Kidney epithelial cell (primary cell): ENCODE data around the gene CKAP5. TPM values are rescaled to one million over a fixed set of nuclear protein-coding genes. Genes with fewer than 3 reads are reported as not detected.

ENCODE experiments used
- DNase-seq: peaks from one replicate; pipeline ENCODE4 v3.0.0-alpha.2; 2010; ENCODE audit warnings: low read depth
- H3K27me3 ChIP-seq: 2 replicates; pipeline ENCODE4 v1.6.0; 2011; ENCODE audit warnings: low read length; ENCODE audit not compliant: control insufficient read depth, insufficient read depth
- H3K36me3 ChIP-seq: 2 replicates; pipeline ENCODE4 v1.5.1; 2011; ENCODE audit warnings: low read length; ENCODE audit not compliant: control insufficient read depth, insufficient read depth
- H3K4me3 ChIP-seq: 2 replicates; pipeline ENCODE4 v1.5.1; 2011; ENCODE audit warnings: low read depth, mild to moderate bottlenecking, control low read depth, low read length
- total RNA-seq: library from RNA; depleted of rRNA; stranded (reverse); fragments of >200 nt; gene quantifications from 2 replicates; pipeline ENCODE4 v1.2.3, GENCODE V29; 2015
- TF ChIP-seq, protein P1 (sequence below): IDR thresholded peaks from 2 replicates; pipeline ENCODE4 v1.5.1; 2011; ENCODE audit warnings: mild to moderate bottlenecking, moderate library complexity, low read length, control low read depth, inconsistent platforms; ENCODE audit not compliant: insufficient read depth, poor library complexity, severe bottlenecking

Gene CKAP5
- total RNA-seq, 1 donor from 2014 or later: 44.6 TPM

- H3K27me3 ChIP-seq: no peaks in the 10 kb centered on the region
- TF ChIP-seq, protein P1, sequence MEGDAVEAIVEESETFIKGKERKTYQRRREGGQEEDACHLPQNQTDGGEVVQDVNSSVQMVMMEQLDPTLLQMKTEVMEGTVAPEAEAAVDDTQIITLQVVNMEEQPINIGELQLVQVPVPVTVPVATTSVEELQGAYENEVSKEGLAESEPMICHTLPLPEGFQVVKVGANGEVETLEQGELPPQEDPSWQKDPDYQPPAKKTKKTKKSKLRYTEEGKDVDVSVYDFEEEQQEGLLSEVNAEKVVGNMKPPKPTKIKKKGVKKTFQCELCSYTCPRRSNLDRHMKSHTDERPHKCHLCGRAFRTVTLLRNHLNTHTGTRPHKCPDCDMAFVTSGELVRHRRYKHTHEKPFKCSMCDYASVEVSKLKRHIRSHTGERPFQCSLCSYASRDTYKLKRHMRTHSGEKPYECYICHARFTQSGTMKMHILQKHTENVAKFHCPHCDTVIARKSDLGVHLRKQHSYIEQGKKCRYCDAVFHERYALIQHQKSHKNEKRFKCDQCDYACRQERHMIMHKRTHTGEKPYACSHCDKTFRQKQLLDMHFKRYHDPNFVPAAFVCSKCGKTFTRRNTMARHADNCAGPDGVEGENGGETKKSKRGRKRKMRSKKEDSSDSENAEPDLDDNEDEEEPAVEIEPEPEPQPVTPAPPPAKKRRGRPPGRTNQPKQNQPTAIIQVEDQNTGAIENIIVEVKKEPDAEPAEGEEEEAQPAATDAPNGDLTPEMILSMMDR: no peak
- no peaks in the 10 kb centered on the region for H3K36me3 ChIP-seq
- no peak for DNase-seq
- H3K4me3 ChIP-seq: no peak overlapping the region
Observed at GRCh38 chr11:46832511-46833214, 13.4 kb downstream of the CKAP5 start.

DNA sequence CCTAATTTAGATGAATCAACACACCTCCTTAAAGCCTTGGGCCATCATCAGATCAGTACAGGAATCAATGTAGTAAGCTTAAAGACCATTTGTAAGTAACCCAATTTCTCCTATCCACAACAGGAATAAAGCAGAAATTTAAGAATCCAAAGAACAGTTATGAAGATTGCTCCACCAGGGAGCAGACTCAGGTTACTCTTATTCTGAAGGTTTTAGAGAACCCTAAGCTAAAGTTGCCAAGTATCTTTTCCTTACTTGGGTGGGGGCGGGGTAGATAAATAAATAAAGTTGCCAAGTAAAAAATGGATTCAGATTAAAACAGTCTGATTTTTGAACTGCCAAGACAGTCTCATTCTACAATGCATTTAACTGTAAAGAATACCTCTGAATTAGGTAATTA, 18.1 kb downstream of the CKAP5 start:
- TF ChIP-seq, protein P1: no peak
- Histone ChIP-seq H3K4me3 (no peak overlapping the region), H3K27me3 (no peaks in the 10 kb centered on the region), H3K36me3 (no peaks in the 10 kb centered on the region)
- DNase-seq: no peak

- TF ChIP-seq, protein P1: no peak
- no peaks in the 10 kb centered on the region for H3K36me3 ChIP-seq
- H3K4me3 ChIP-seq: peak overlapping the region; percentile 62
- peak; percentile 43 for DNase-seq
- H3K27me3 ChIP-seq: no peaks in the 10 kb centered on the region
Observed at GRCh38 chr11:46826310-46827044, 19.6 kb downstream of the CKAP5 start.

DNA sequence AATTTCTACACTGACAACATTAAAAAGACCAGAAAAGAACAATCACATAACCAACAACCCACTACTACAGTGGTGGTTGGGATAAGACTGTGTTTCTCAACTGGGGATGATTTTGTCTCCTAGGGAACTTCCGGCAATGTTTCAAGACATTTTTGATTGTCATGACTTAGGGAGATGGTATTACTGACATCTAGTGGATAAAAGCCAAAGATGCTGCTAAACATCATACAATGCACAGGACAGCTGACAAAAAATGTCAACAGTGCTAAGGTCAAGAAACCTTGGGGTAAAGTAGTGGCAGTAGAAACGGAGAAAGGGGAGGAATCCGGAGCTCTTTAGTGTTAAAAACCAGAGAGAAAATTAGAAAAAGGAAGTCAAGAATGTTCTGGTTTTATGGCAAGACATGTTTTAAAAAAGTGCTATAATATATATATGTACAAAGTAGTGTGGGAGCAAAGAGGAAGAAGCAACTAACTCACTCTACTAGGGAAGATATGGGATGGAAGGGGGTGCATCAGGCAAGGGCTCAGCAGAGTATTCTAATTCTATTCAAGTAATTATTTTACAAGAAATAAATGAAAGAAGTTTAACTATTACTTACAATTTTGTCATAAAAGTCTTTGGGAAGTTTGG, 37.2 kb downstream of the CKAP5 start:
- no peak for DNase-seq
- H3K36me3 ChIP-seq: no peaks in the 10 kb centered on the region
- H3K4me3 ChIP-seq: no peak overlapping the region
- H3K27me3 ChIP-seq: no peaks in the 10 kb centered on the region
- TF ChIP-seq, protein P1: peak; percentile 39

GRCh38 chr11:46801694-46802470, 44.2 kb downstream of the CKAP5 start:
- Histone ChIP-seq H3K27me3 (no peaks in the 10 kb centered on the region), H3K36me3 (peaks cover 2% of the 10 kb centered on the region), H3K4me3 (no peak overlapping the region)
- TF ChIP-seq, protein P1: no peak
- no peak for DNase-seq
